ENCODE measurements around the gene TMEM100. TPM values are rescaled to one million over a fixed set of nuclear protein-coding genes. Genes with fewer than 3 reads are reported as not detected.
A peak's percentile ranks its signal among the peaks of the same experiment; 100 is the strongest.

TMEM100 gene
- total RNA-seq, 1 donor from 2014 or later: 443 TPM

DNA sequence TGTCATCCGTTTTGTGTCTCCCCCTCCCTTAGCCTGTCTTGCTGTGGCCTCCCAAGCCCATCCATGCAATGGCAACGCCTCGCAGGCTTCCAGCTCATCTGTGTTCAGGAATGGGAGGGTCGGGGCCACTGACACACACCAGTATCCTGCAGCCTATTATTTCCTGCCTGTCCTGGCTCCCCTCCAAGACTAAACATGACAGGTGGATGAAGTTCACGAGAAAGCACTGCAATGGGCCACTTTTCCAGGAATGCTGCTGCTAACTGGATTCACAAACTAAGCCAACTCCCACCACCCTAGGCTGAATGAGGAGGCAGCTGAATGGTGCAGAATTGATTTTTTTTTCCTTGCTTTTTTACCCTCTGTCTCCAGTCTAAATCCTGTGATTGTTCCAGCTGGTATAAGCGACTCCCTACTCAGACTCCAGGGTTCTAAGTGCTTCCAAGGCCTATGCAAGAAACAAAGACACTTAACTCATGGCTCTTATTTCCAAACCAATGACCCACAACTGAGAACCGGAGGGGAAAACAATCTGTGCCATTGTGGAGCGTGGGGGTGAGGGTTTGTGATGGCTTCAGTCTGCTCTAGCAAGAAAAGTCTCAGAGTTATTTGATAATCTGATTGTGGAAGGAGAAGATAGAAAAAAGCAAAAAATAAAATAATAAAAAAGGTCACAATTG lies 23.3 kb downstream of the TMEM100 start:
- no peak overlapping the region for H3K4me3 ChIP-seq
- peaks cover 11% of the 10 kb centered on the region for H3K4me1 ChIP-seq
- intact Hi-C loops (cut with DNase I): no loop called here
- no peak for TF ChIP-seq CTCF (IDR thresholded peaks at IDR 0.05)
- no peaks in the 10 kb centered on the region for H3K27me3 ChIP-seq (ENCODE audit: low read depth)
- no peak overlapping the region for H3K27ac ChIP-seq
- DNase-seq (no peak), ATAC-seq (no peak)
- H3K9me3 ChIP-seq: no peaks in the 10 kb centered on the region
- H3K36me3 ChIP-seq: no peaks in the 10 kb centered on the region

GRCh38 chr17:55694286-55694910 lies 28.3 kb downstream of the TMEM100 start:
- peak overlapping the region; percentile 19 for H3K27ac ChIP-seq
- intact Hi-C loops (cut with DNase I): no loop called here
- no peak overlapping the region for H3K4me3 ChIP-seq
- H3K4me1 ChIP-seq: peaks cover 32% of the 10 kb centered on the region
- H3K9me3 ChIP-seq: no peaks in the 10 kb centered on the region
- TF ChIP-seq CTCF (IDR thresholded peaks at IDR 0.05): no peak
- no peaks in the 10 kb centered on the region for H3K36me3 ChIP-seq
- DNase-seq (no peak), ATAC-seq (peak in 1 of 2 donors; percentile 29)
- no peaks in the 10 kb centered on the region for H3K27me3 ChIP-seq (ENCODE audit: low read depth)

- no peak for DNase-seq
- Histone ChIP-seq H3K36me3 (no peaks in the 10 kb centered on the region), H3K27ac (peak overlapping the region; percentile 33), H3K4me3 (no peak overlapping the region), H3K27me3 (ENCODE audit: low read depth) (no peaks in the 10 kb centered on the region), H3K4me1 (peaks cover 26% of the 10 kb centered on the region), H3K9me3 (no peaks in the 10 kb centered on the region)
- ATAC-seq: peak; percentile 33 to 67
- intact Hi-C loops (cut with DNase I): no loop called here
- no peak for TF ChIP-seq CTCF (IDR thresholded peaks at IDR 0.05)
These were observed 29.1 kb downstream of the TMEM100 start for GRCh38 chr17:55693254-55694216.

GRCh38 chr17:55692276-55692675 lies 30.4 kb downstream of the TMEM100 start:
- H3K27ac ChIP-seq: no peak overlapping the region
- H3K27me3 ChIP-seq (ENCODE audit: low read depth): no peaks in the 10 kb centered on the region
- H3K9me3 ChIP-seq: no peaks in the 10 kb centered on the region
- H3K36me3 ChIP-seq: no peaks in the 10 kb centered on the region
- H3K4me1 ChIP-seq: peaks cover 25% of the 10 kb centered on the region
- no peak for TF ChIP-seq CTCF (IDR thresholded peaks at IDR 0.05)
- DNase-seq (no peak), ATAC-seq (no peak)
- intact Hi-C loops (cut with DNase I): no loop called here
- H3K4me3 ChIP-seq: no peak overlapping the region

DNA sequence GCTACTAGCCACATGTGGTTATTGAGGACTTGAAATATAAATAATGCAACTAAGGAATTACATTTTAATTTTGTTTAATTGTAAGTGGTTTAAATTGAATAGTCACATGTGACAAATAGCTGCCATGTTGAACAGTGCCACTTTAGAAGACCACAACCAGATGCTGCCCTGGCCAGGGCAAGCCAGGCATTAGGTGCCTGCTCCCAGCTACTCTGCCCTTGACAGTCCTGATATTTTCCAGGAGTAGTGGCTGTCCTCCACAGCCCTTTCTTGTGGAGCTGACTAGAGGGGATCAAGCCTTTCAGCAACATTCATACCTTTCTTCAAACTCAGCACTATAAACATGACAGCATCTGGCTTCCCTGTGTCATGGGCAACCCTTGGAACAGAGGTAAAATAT lies 31.0 kb downstream of the TMEM100 start:
- TF ChIP-seq CTCF (IDR thresholded peaks at IDR 0.05): no peak
- no peak for ATAC-seq
- no peaks in the 10 kb centered on the region for H3K27me3 ChIP-seq (ENCODE audit: low read depth)
- H3K27ac ChIP-seq: no peak overlapping the region
- H3K4me1 ChIP-seq: peaks cover 25% of the 10 kb centered on the region
- intact Hi-C loops (cut with DNase I): no loop called here
- H3K9me3 ChIP-seq: no peaks in the 10 kb centered on the region
- no peak overlapping the region for H3K4me3 ChIP-seq
- no peaks in the 10 kb centered on the region for H3K36me3 ChIP-seq
- no peak for DNase-seq

Data from lower lobe of right lung (tissue), 2 donors.